PC-3 (cell line): ENCODE measurements around the gene SAG. TPM values are rescaled to one million over a fixed set of nuclear protein-coding genes. Genes with fewer than 3 reads are reported as not detected.

ENCODE experiments used
- ATAC-seq: fragments of 200-7000 bp; cut with Tn5 transposase; 2 replicates; pipeline ENCODE4 v1.9.1; 2020; ENCODE audit warnings: mild to moderate bottlenecking, moderate library complexity
- BruUV-seq: library from RNA; stranded (reverse); fragments of 400-500 nt; replicated peaks from 2 replicates; lab custom pipeline; 2021; lab: Mats Ljungman, UMichigan
- CTCF ChIA-PET: fragments of 300-600 bp; sonication (Branson Sonifier 250); formaldehyde crosslinking; loops from one replicate; lab custom pipeline; 2022; ENCODE audit warnings: antibody characterized with exemption; lab: Charles Lee
- POLR2A ChIA-PET: fragments of 300-600 bp; sonication (Branson Sonifier 250); formaldehyde crosslinking; loops from one replicate; lab custom pipeline; 2022; ENCODE audit warnings: antibody characterized with exemption; ENCODE audit not compliant: unreplicated experiment; lab: Charles Lee
- DNase-seq: peaks from one replicate; pipeline ENCODE4 v3.0.0-alpha.2; 2015
- H2AFZ ChIP-seq: fragments of 300-600 bp; sonication (generic); 2 replicates; pipeline ENCODE4 v1.6.0; 2016; ENCODE audit warnings: antibody characterized with exemption, low read length
- H3F3A ChIP-seq: fragments of 300-600 bp; sonication (generic); one replicate; pipeline ENCODE4 v1.6.0; 2017; ENCODE audit warnings: antibody characterized with exemption, low read length, control low read depth, mild to moderate bottlenecking; ENCODE audit not compliant: unreplicated experiment
- H3K27ac ChIP-seq: fragments of 300-600 bp; sonication (generic); 2 replicates; pipeline ENCODE4 v1.5.1; 2016; ENCODE audit warnings: mild to moderate bottlenecking, low read length
- H3K27me3 ChIP-seq: fragments of 300-600 bp; sonication (generic); 2 replicates; pipeline ENCODE4 v1.6.1; 2016; ENCODE audit warnings: low read length, mixed read lengths
- H3K36me3 ChIP-seq: fragments of 300-600 bp; sonication (generic); 2 replicates; pipeline ENCODE4 v1.6.1; 2016; ENCODE audit warnings: low read depth, mixed run types, low read length, mixed read lengths
- H3K4me1 ChIP-seq: fragments of 300-600 bp; sonication (generic); 2 replicates; pipeline ENCODE4 v1.5.1; 2016; ENCODE audit warnings: low read length; ENCODE audit not compliant: insufficient read depth
- H3K4me2 ChIP-seq: fragments of 300-600 bp; sonication (generic); 2 replicates; pipeline ENCODE4 v1.6.0; 2016; ENCODE audit warnings: low read length
- H3K4me3 ChIP-seq: fragments of 300-600 bp; sonication (generic); 2 replicates; pipeline ENCODE4 v1.5.1; 2016; ENCODE audit warnings: mild to moderate bottlenecking, low read length, mixed read lengths
- H3K79me2 ChIP-seq: fragments of 300-600 bp; sonication (generic); 2 replicates; pipeline ENCODE4 v1.6.1; 2017; ENCODE audit warnings: low read length, mixed read lengths
- H3K9ac ChIP-seq: fragments of 300-600 bp; sonication (generic); 2 replicates; pipeline ENCODE4 v1.6.0; 2016; ENCODE audit warnings: mild to moderate bottlenecking, low read length
- H3K9me2 ChIP-seq: fragments of 300-600 bp; sonication (generic); replicated peaks from 2 replicates; pipeline ENCODE4 v1.6.1; 2016; ENCODE audit warnings: mixed run types, low read length, mixed read lengths
- H3K9me3 ChIP-seq: fragments of 300-600 bp; sonication (generic); 2 replicates; pipeline ENCODE4 v1.6.1; 2016; ENCODE audit warnings: low read length, mixed read lengths
- H4K20me1 ChIP-seq: fragments of 300-600 bp; sonication (generic); 2 replicates; pipeline ENCODE4 v1.6.1; 2016; ENCODE audit warnings: low read length, mixed read lengths
- EZH2 ChIP-seq: fragments of 300-600 bp; sonication (generic); IDR thresholded peaks from one replicate; pipeline ENCODE4 v1.6.1; 2017; ENCODE audit warnings: antibody characterized with exemption, mild to moderate bottlenecking, low read length; ENCODE audit not compliant: unreplicated experiment
- EZH2phosphoT487 ChIP-seq: fragments of 300-600 bp; sonication (generic); IDR thresholded peaks from 2 replicates; pipeline ENCODE4 v1.6.1; 2018; ENCODE audit warnings: mild to moderate bottlenecking, antibody characterized with exemption, low read length, borderline replicate concordance
- intact Hi-C: fragments of 100-400 bp; cut with micrococcal nuclease; formaldehyde crosslinking; loops from 2 replicates; pipeline ENCODE4 v1.9.0; 2023
- total RNA-seq: library from RNA; depleted of rRNA; stranded (reverse); fragments of >200 nt; gene quantifications from 2 replicates; pipeline ENCODE4 v1.2.3, GENCODE V29; 2014
- TF ChIP-seq, protein P1 (sequence below): fragments of 300-600 bp; sonication (generic); conservative IDR thresholded peaks from 2 replicates; pipeline ENCODE4 v1.5.1; 2017; ENCODE audit warnings: antibody characterized with exemption, low read depth, mild to moderate bottlenecking, low read length

The SAG gene
- total RNA-seq, 1 experiment from 2014 or later, result not detected

- TF ChIP-seq, protein P1, sequence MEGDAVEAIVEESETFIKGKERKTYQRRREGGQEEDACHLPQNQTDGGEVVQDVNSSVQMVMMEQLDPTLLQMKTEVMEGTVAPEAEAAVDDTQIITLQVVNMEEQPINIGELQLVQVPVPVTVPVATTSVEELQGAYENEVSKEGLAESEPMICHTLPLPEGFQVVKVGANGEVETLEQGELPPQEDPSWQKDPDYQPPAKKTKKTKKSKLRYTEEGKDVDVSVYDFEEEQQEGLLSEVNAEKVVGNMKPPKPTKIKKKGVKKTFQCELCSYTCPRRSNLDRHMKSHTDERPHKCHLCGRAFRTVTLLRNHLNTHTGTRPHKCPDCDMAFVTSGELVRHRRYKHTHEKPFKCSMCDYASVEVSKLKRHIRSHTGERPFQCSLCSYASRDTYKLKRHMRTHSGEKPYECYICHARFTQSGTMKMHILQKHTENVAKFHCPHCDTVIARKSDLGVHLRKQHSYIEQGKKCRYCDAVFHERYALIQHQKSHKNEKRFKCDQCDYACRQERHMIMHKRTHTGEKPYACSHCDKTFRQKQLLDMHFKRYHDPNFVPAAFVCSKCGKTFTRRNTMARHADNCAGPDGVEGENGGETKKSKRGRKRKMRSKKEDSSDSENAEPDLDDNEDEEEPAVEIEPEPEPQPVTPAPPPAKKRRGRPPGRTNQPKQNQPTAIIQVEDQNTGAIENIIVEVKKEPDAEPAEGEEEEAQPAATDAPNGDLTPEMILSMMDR, result no peak
- TF ChIP-seq EZH2 (no peak), EZH2phosphoT487 (no peak)
- no peaks in the 10 kb centered on the region for H3K9me2 ChIP-seq
- no peak overlapping the region for H3K9ac ChIP-seq
- peaks cover 52% of the 10 kb centered on the region for H3K79me2 ChIP-seq
- ChIA-PET CTCF (no interaction called here), POLR2A (no interaction called here)
- H3K4me2 ChIP-seq, result no peak overlapping the region
- no peaks in the 10 kb centered on the region for H3K27me3 ChIP-seq
- ATAC-seq (no peak), DNase-seq (no peak)
- no peaks in the 10 kb centered on the region for H3K9me3 ChIP-seq
- intact Hi-C loops, result no loop called here
- no TSS peak for BruUV-seq
- no peaks in the 10 kb centered on the region for H3F3A ChIP-seq
- no peaks in the 10 kb centered on the region for H4K20me1 ChIP-seq
- H3K4me3 ChIP-seq, result no peak overlapping the region
- H2AFZ ChIP-seq, result no peak overlapping the region
- H3K4me1 ChIP-seq, result no peaks in the 10 kb centered on the region
- H3K36me3 ChIP-seq, result no peaks in the 10 kb centered on the region; the same call in 1 of the 2 replicates
- no peak overlapping the region for H3K27ac ChIP-seq
Observed at GRCh38 chr2:233369897-233370685, 62.5 kb downstream of the SAG start.

DNA sequence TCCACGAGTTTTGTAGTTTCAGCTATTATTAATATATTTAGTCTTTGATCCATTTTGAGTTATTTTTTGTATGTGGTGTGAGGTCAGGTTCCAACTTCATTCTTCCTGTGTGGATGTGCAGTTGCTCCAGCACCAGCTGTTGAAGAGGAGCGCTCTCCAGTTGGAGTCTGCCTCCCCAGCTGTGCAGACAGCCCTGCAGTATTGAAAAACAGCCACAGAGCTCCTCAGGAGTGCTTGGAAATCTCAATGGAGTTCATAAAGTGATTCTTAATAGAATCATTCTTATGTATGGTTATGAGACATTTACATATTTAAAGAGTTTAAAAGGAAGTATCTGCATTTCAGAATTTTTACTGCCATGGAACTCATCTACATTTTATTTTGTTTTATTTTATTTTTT lies 64.0 kb downstream of the SAG start:
- Histone ChIP-seq H3K9me2 (no peaks in the 10 kb centered on the region), H2AFZ (no peak overlapping the region), H3K27ac (no peak overlapping the region), H3K79me2 (peaks cover 43% of the 10 kb centered on the region), H3K4me1 (no peaks in the 10 kb centered on the region), H3K36me3 (no peaks in the 10 kb centered on the region; the same call in 1 of the 2 replicates), H3K27me3 (no peaks in the 10 kb centered on the region), H4K20me1 (no peaks in the 10 kb centered on the region), H3K4me2 (no peak overlapping the region), H3F3A (no peaks in the 10 kb centered on the region), H3K9ac (no peak overlapping the region), H3K9me3 (no peaks in the 10 kb centered on the region), H3K4me3 (no peak overlapping the region)
- BruUV-seq, result no TSS peak
- ATAC-seq (no peak), DNase-seq (no peak)
- ChIA-PET CTCF (interaction anchor here (0.6 kb wide), 1 partner anchor 544 kb away, joined by 4 read pairs; no protein-coding TSS in a partner anchor), POLR2A (no interaction called here)
- intact Hi-C loops, result no loop called here
- TF ChIP-seq EZH2phosphoT487, result no peak
- no peak for TF ChIP-seq EZH2
- TF ChIP-seq, protein P1, result no peak

DNA sequence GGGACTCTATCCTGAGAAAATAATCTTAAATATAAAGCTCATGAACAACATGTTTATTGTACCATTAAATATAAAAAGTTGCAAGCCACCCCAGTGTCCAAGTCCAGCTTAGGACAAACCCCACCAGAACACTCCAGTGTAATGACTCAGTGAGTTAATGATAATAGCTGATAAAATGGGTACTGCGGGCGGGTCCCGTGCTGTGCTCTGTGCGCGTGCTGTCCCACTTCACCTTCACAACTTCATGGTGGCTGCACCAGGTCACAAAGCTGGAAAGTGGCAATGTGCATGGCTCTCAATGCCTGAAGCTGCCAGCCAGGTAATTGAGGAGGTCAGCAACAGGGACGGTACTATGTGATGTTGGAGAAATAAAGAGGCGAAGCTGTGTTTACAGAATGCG lies 65.2 kb downstream of the SAG start:
- Histone ChIP-seq H4K20me1 (no peaks in the 10 kb centered on the region), H3K79me2 (peaks cover 36% of the 10 kb centered on the region), H3K27me3 (no peaks in the 10 kb centered on the region), H3K4me2 (no peak overlapping the region), H3K27ac (no peak overlapping the region), H3K9me3 (no peaks in the 10 kb centered on the region), H3K36me3 (no peaks in the 10 kb centered on the region; the same call in 1 of the 2 replicates), H3K9ac (no peak overlapping the region), H3K4me3 (no peak overlapping the region), H2AFZ (no peak overlapping the region), H3F3A (no peaks in the 10 kb centered on the region), H3K9me2 (no peaks in the 10 kb centered on the region), H3K4me1 (no peaks in the 10 kb centered on the region)
- DNase-seq (no peak), ATAC-seq (no peak)
- intact Hi-C loops, result no loop called here
- POLR2A ChIA-PET, result no interaction called here
- TF ChIP-seq EZH2phosphoT487 (no peak), EZH2 (no peak)
- TF ChIP-seq, protein P1, result no peak
- no TSS peak for BruUV-seq
- CTCF ChIA-PET, result no interaction called here
